Esophagus muscularis mucosa (tissue), 4 donors: ENCODE measurements around the gene CDC42BPA.

Experiments used
- CTCF ChIP-seq, 3 experiments: fragments of 200-600 bp in 2 of 3; fragments of 450-650 bp in 1 of 3; sonication (generic) in 2 of 3; IDR thresholded peaks; one replicate each; pipeline ENCODE4 v1.5.1; 2017 to 2019; ENCODE audit warnings: antibody characterized with exemption in 3 of 3, mild to moderate bottlenecking in 2 of 3, moderate library complexity in 1 of 3
- EP300 ChIP-seq: sonication (generic); formaldehyde crosslinking; IDR thresholded peaks from one replicate; pipeline ENCODE4 v1.6.1; 2017; ENCODE audit warnings: antibody characterized with exemption
- POLR2A ChIP-seq: fragments of 450-650 bp; IDR thresholded peaks from one replicate; pipeline ENCODE4 v1.6.1; 2017; ENCODE audit warnings: antibody characterized with exemption, moderate library complexity, mild to moderate bottlenecking, low read depth

- TF ChIP-seq POLR2A: no peak
- TF ChIP-seq CTCF (IDR thresholded peaks at IDR 0.05): no peak
- no peak for TF ChIP-seq EP300
These were observed 738 bp upstream of the CDC42BPA start for GRCh38 chr1:227318853-227319607.
